Loucy (cell line): ENCODE results near the gene FAM117A.

Source experiments
- H2AFZ ChIP-seq: fragments of 200-600 bp; sonication (generic); 2 replicates; pipeline ENCODE4 v1.6.0; 2016; ENCODE audit warnings: antibody characterized with exemption, mild to moderate bottlenecking, low read length, moderate library complexity
- H3F3A ChIP-seq: fragments of 200-600 bp; 2 replicates; pipeline ENCODE4 v1.6.0; 2016; ENCODE audit warnings: antibody characterized with exemption, low read depth, mild to moderate bottlenecking
- H3K27me3 ChIP-seq: fragments of 200-600 bp; sonication (generic); 2 replicates; pipeline ENCODE4 v1.6.1; 2014; ENCODE audit warnings: low read length, mild to moderate bottlenecking; ENCODE audit not compliant: insufficient read depth, poor library complexity, severe bottlenecking
- H3K36me3 ChIP-seq: fragments of 200-600 bp; sonication (generic); 2 replicates; pipeline ENCODE4 v1.6.1; 2016; ENCODE audit warnings: low read length; ENCODE audit not compliant: insufficient read depth
- H3K4me1 ChIP-seq: fragments of 200-600 bp; sonication (generic); 2 replicates; pipeline ENCODE4 v1.5.1; 2014; ENCODE audit warnings: low read length, mild to moderate bottlenecking; ENCODE audit not compliant: insufficient read depth, poor library complexity, severe bottlenecking
- H3K4me2 ChIP-seq: fragments of 200-600 bp; sonication (generic); 2 replicates; pipeline ENCODE4 v1.6.0; 2014; ENCODE audit warnings: antibody characterized with exemption, low read length, low read depth, mild to moderate bottlenecking; ENCODE audit not compliant: poor library complexity, severe bottlenecking
- H3K4me3 ChIP-seq: fragments of 200-600 bp; sonication (generic); 2 replicates; pipeline ENCODE4 v1.5.1; 2014; ENCODE audit warnings: low read length, mild to moderate bottlenecking, mixed read lengths; ENCODE audit not compliant: poor library complexity, severe bottlenecking
- H3K79me2 ChIP-seq: fragments of 200-600 bp; sonication (generic); 2 replicates; pipeline ENCODE4 v1.6.1; 2014; ENCODE audit warnings: low read length; ENCODE audit not compliant: insufficient read depth
- H3K9ac ChIP-seq: fragments of 200-600 bp; sonication (generic); 2 replicates; pipeline ENCODE4 v1.6.0; 2014; ENCODE audit warnings: mild to moderate bottlenecking, low read depth, low read length, moderate library complexity; ENCODE audit not compliant: poor library complexity, severe bottlenecking
- H3K9me2 ChIP-seq: fragments of 200-600 bp; sonication (generic); replicated peaks from 2 replicates; pipeline ENCODE4 v1.6.1; 2016; ENCODE audit warnings: low read depth, low read length, mixed read lengths
- H3K9me3 ChIP-seq: fragments of 200-600 bp; sonication (generic); 2 replicates; pipeline ENCODE4 v1.6.1; 2014; ENCODE audit warnings: mild to moderate bottlenecking, antibody characterized with exemption, low read length, low read depth; ENCODE audit not compliant: insufficient read depth
- H4K20me1 ChIP-seq: fragments of 200-600 bp; sonication (generic); 2 replicates; pipeline ENCODE4 v1.6.0; 2014; ENCODE audit warnings: antibody characterized with exemption, low read length, mild to moderate bottlenecking; ENCODE audit not compliant: insufficient read depth, poor library complexity, severe bottlenecking
- EZH2phosphoT487 ChIP-seq: fragments of 200-600 bp; IDR thresholded peaks from 2 replicates; pipeline ENCODE4 v1.6.1; 2018; ENCODE audit warnings: antibody characterized with exemption, mild to moderate bottlenecking, moderate library complexity, borderline replicate concordance
- TF ChIP-seq, protein P1 (sequence below): fragments of 200-600 bp; sonication (generic); conservative IDR thresholded peaks from 2 replicates; pipeline ENCODE4 v1.5.1; 2014; ENCODE audit warnings: mild to moderate bottlenecking, antibody characterized with exemption, low read length

FAM117A gene

DNA sequence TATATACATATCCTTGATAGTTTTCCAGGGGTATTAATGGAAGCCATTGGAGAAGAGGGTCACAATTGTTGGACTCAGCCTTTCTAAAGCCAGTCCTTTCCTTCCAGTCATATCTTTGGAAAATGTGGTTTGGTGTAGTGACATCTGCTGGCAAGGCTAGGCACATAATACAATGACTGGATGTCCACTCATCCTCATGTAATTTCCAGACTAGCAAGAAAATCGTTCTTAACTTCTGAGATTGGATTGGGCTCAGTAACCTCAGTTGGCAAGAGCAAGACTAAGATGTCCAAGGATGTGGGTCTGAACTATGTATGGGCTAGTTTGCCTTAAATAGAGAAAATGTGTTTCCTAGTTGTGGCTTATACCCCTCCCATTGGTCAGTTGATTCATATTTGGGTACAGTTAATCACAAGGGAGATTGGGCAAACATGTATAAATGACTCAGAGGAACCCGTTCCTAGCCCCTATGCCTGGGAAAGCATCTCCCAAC is 15.9 kb upstream of the FAM117A start:
- H3K9me2 ChIP-seq = no peaks in the 10 kb centered on the region
- H3K9me3 ChIP-seq = no peaks in the 10 kb centered on the region
- H3K9ac ChIP-seq = peak overlapping the region; percentile 53
- H3K4me2 ChIP-seq = no peak overlapping the region
- H3K27me3 ChIP-seq = no peaks in the 10 kb centered on the region
- peak overlapping the region; percentile 59; the same call in 1 of the 2 replicates for H2AFZ ChIP-seq
- no peak overlapping the region for H3K4me3 ChIP-seq
- H3F3A ChIP-seq = no peaks in the 10 kb centered on the region
- H3K36me3 ChIP-seq = no peaks in the 10 kb centered on the region
- H4K20me1 ChIP-seq = no peaks in the 10 kb centered on the region
- H3K4me1 ChIP-seq = peaks cover 28% of the 10 kb centered on the region
- no peaks in the 10 kb centered on the region for H3K79me2 ChIP-seq
- no peak for TF ChIP-seq EZH2phosphoT487
- TF ChIP-seq, protein P1, sequence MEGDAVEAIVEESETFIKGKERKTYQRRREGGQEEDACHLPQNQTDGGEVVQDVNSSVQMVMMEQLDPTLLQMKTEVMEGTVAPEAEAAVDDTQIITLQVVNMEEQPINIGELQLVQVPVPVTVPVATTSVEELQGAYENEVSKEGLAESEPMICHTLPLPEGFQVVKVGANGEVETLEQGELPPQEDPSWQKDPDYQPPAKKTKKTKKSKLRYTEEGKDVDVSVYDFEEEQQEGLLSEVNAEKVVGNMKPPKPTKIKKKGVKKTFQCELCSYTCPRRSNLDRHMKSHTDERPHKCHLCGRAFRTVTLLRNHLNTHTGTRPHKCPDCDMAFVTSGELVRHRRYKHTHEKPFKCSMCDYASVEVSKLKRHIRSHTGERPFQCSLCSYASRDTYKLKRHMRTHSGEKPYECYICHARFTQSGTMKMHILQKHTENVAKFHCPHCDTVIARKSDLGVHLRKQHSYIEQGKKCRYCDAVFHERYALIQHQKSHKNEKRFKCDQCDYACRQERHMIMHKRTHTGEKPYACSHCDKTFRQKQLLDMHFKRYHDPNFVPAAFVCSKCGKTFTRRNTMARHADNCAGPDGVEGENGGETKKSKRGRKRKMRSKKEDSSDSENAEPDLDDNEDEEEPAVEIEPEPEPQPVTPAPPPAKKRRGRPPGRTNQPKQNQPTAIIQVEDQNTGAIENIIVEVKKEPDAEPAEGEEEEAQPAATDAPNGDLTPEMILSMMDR = peak; percentile 85

DNA sequence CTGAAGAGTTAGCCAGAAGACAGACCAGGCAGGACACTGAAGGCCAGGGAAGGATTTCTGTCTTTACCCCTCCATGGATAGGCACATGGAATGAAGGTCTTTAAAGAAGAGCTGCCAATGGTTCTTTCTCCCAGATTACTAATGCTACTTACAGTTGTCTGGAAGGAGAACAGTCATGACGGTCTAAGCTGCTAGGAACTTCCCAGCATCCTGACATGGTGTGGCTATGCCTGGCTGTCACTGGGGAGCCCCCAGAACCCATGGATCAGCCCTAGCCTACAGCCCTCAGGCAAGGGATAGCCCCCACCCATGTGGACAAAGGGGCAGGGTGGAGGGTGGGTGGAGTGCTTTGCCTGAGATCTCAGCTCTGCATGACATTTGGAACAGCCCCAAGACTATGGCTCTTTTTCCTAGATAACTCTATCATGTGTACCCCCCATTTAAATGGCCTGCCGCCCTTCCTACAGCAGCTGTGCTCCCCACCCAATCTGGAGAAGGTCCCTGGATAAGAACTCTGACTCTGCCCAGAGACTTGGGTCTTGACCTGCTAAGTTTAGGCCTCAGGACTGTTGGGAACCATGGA is 15.3 kb upstream of the FAM117A start:
- Histone ChIP-seq H4K20me1 (no peaks in the 10 kb centered on the region), H3K27me3 (no peaks in the 10 kb centered on the region), H3K9me3 (no peaks in the 10 kb centered on the region), H3K4me2 (no peak overlapping the region), H3F3A (no peaks in the 10 kb centered on the region), H3K4me1 (peaks cover 28% of the 10 kb centered on the region), H2AFZ (peak overlapping the region; percentile 59; the same call in 1 of the 2 replicates), H3K4me3 (no peak overlapping the region), H3K9me2 (no peaks in the 10 kb centered on the region), H3K9ac (peak overlapping the region; percentile 53), H3K79me2 (no peaks in the 10 kb centered on the region), H3K36me3 (no peaks in the 10 kb centered on the region)
- no peak for TF ChIP-seq EZH2phosphoT487
- TF ChIP-seq, protein P1 = no peak

GRCh38 chr17:49777563-49777962 is 13.6 kb upstream of the FAM117A start:
- no peak for TF ChIP-seq EZH2phosphoT487
- TF ChIP-seq, protein P1 = no peak
- H2AFZ ChIP-seq = no peak overlapping the region
- no peaks in the 10 kb centered on the region for H3K27me3 ChIP-seq
- H3K36me3 ChIP-seq = no peaks in the 10 kb centered on the region
- H3K79me2 ChIP-seq = no peaks in the 10 kb centered on the region
- H3K9me2 ChIP-seq = no peaks in the 10 kb centered on the region
- H3K9ac ChIP-seq = no peak overlapping the region
- no peaks in the 10 kb centered on the region for H4K20me1 ChIP-seq
- H3K4me2 ChIP-seq = no peak overlapping the region
- H3F3A ChIP-seq = no peaks in the 10 kb centered on the region
- H3K4me3 ChIP-seq = no peak overlapping the region
- H3K9me3 ChIP-seq = no peaks in the 10 kb centered on the region
- peaks cover 14% of the 10 kb centered on the region for H3K4me1 ChIP-seq
